PC-9 (cell line): Measurements from ENCODE around the gene RGS13. TPM values are rescaled to one million over a fixed set of nuclear protein-coding genes. Genes with fewer than 3 reads are reported as not detected.
A peak's percentile ranks its signal among the peaks of the same experiment; 100 is the strongest.

Experiments
- BruUV-seq: library from RNA; stranded (reverse); fragments of 400-500 nt; replicated peaks from 2 replicates; lab custom pipeline; 2021; lab: Mats Ljungman, UMichigan
- CTCF ChIA-PET: fragments of 300-600 bp; sonication (Branson Sonifier 250); formaldehyde crosslinking; loops from one replicate; lab custom pipeline; 2022; ENCODE audit warnings: antibody characterized with exemption; lab: Charles Lee
- POLR2A ChIA-PET: fragments of 300-600 bp; sonication (Branson Sonifier 250); formaldehyde crosslinking; loops from one replicate; lab custom pipeline; 2022; ENCODE audit warnings: antibody characterized with exemption; ENCODE audit not compliant: unreplicated experiment; lab: Charles Lee
- DNase-seq, 2 experiments: peaks; one replicate each; pipeline versions ENCODE4 v3.0.0 to v3.0.0-alpha.2; 2015 to 2022; ENCODE audit warnings: mixed read lengths in 1 of 2
- H2AFZ ChIP-seq: fragments of 200-600 bp; sonication (generic); 2 replicates; pipeline ENCODE4 v1.8.1; 2017; ENCODE audit warnings: antibody characterized with exemption
- H3F3A ChIP-seq: fragments of 200-600 bp; sonication (generic); 2 replicates; pipeline ENCODE4 v1.8.1; 2017; ENCODE audit warnings: antibody characterized with exemption, mild to moderate bottlenecking, low read depth; ENCODE audit not compliant: insufficient read depth
- H3K27ac ChIP-seq: fragments of 200-600 bp; sonication (generic); 2 replicates; pipeline ENCODE4 v1.6.1; 2016; ENCODE audit warnings: mixed run types
- H3K27me3 ChIP-seq: fragments of 200-600 bp; sonication (generic); 2 replicates; pipeline ENCODE4 v1.6.1; 2016; ENCODE audit warnings: low read depth, mixed run types; ENCODE audit not compliant: insufficient read depth
- H3K36me3 ChIP-seq: fragments of 200-600 bp; sonication (generic); 2 replicates; pipeline ENCODE4 v1.6.1; 2016; ENCODE audit warnings: low read depth, mixed run types
- H3K4me1 ChIP-seq: fragments of 200-600 bp; sonication (generic); replicated peaks from 2 replicates; pipeline ENCODE4 v1.6.1; 2016; ENCODE audit warnings: mixed run types; ENCODE audit not compliant: insufficient read depth
- H3K4me2 ChIP-seq: fragments of 200-600 bp; sonication (generic); 2 replicates; pipeline ENCODE4 v1.6.1; 2017; ENCODE audit warnings: mixed run types
- H3K4me3 ChIP-seq: fragments of 200-600 bp; sonication (generic); 2 replicates; pipeline ENCODE4 v1.6.1; 2016; ENCODE audit warnings: mixed run types
- H3K79me2 ChIP-seq: fragments of 200-600 bp; sonication (generic); 2 replicates; pipeline ENCODE4 v1.6.1; 2017; ENCODE audit warnings: low read depth, mixed run types
- H3K9me2 ChIP-seq: fragments of 200-600 bp; sonication (generic); 2 replicates; pipeline ENCODE4 v1.8.1; 2017; ENCODE audit warnings: mild to moderate bottlenecking; ENCODE audit not compliant: insufficient read depth
- H3K9me3 ChIP-seq: fragments of 200-600 bp; sonication (generic); 2 replicates; pipeline ENCODE4 v1.8.1; 2016; ENCODE audit warnings: low read depth; ENCODE audit not compliant: insufficient read depth
- H4K20me1 ChIP-seq: fragments of 200-600 bp; sonication (generic); 2 replicates; pipeline ENCODE4 v1.8.1; 2017; ENCODE audit not compliant: insufficient read depth
- EZH2 ChIP-seq: fragments of 200-600 bp; sonication (generic); IDR thresholded peaks from 2 replicates; pipeline ENCODE4 v1.8.0; 2017; ENCODE audit warnings: antibody characterized with exemption, low read depth
- intact Hi-C: fragments of 100-400 bp; cut with micrococcal nuclease; formaldehyde crosslinking; loops from one replicate; pipeline ENCODE4 v1.10.0; 2022; ENCODE audit not compliant: unreplicated experiment
- total RNA-seq: library from RNA; stranded (reverse); gene quantifications from 2 replicates; pipeline ENCODE4 v1.2.3, GENCODE V29; 2021
- TF ChIP-seq, protein P1 (sequence below): fragments of 200-600 bp; sonication (generic); conservative IDR thresholded peaks from 2 replicates; pipeline ENCODE4 v1.6.1; 2017; ENCODE audit warnings: mixed run types, antibody characterized with exemption, mild to moderate bottlenecking, moderate library complexity

RGS13 gene
- total RNA-seq, 1 experiment from 2014 or later = not detected

DNA sequence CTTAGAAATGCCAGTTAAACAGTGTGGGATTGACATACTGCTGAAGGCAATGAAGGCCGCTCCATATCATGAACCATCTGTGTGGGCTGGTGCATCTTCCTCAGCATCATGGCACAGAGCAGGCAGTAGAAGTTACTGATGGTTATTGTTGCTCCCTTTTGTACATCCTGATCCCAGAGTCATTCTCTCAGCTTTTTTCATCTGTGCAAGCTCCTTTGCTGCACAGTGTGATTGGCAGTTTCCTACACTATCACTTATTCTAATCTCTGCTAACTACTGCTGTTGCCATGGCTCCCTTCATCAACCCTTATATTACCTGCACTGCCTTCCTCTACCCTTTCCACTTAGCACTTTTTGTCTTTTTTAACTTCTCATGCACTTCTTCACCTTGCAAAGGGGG is 16.2 kb downstream of the RGS13 start:
- POLR2A ChIA-PET = no interaction called here
- no peak overlapping the region for H2AFZ ChIP-seq
- intact Hi-C loops = no loop called here
- no peak overlapping the region for H3K4me2 ChIP-seq
- H3K4me1 ChIP-seq = no peaks in the 10 kb centered on the region
- no peaks in the 10 kb centered on the region for H3K9me2 ChIP-seq
- DNase-seq = no peak
- no peaks in the 10 kb centered on the region for H3K79me2 ChIP-seq
- H3K9me3 ChIP-seq = no peaks in the 10 kb centered on the region
- TF ChIP-seq EZH2 = no peak
- TF ChIP-seq, protein P1, sequence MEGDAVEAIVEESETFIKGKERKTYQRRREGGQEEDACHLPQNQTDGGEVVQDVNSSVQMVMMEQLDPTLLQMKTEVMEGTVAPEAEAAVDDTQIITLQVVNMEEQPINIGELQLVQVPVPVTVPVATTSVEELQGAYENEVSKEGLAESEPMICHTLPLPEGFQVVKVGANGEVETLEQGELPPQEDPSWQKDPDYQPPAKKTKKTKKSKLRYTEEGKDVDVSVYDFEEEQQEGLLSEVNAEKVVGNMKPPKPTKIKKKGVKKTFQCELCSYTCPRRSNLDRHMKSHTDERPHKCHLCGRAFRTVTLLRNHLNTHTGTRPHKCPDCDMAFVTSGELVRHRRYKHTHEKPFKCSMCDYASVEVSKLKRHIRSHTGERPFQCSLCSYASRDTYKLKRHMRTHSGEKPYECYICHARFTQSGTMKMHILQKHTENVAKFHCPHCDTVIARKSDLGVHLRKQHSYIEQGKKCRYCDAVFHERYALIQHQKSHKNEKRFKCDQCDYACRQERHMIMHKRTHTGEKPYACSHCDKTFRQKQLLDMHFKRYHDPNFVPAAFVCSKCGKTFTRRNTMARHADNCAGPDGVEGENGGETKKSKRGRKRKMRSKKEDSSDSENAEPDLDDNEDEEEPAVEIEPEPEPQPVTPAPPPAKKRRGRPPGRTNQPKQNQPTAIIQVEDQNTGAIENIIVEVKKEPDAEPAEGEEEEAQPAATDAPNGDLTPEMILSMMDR = no peak
- H3K36me3 ChIP-seq = no peaks in the 10 kb centered on the region
- no peaks in the 10 kb centered on the region for H4K20me1 ChIP-seq
- no peaks in the 10 kb centered on the region for H3K27me3 ChIP-seq
- H3K4me3 ChIP-seq = no peak overlapping the region
- no peak overlapping the region for H3K27ac ChIP-seq
- BruUV-seq = no TSS peak
- no peaks in the 10 kb centered on the region for H3F3A ChIP-seq
- CTCF ChIA-PET = no interaction called here

GRCh38 chr1:192654120-192654519 is 18.2 kb downstream of the RGS13 start:
- H3K9me3 ChIP-seq = no peaks in the 10 kb centered on the region

GRCh38 chr1:192654591-192655251 is 18.8 kb downstream of the RGS13 start:
- no peak for TF ChIP-seq EZH2
- TF ChIP-seq, protein P1 = no peak
- no peaks in the 10 kb centered on the region for H3K4me1 ChIP-seq
- BruUV-seq = no TSS peak
- ChIA-PET CTCF (no interaction called here), POLR2A (interaction anchor here (0.7 kb wide), 1 partner anchor 23 kb away, joined by 5 read pairs; no protein-coding TSS in a partner anchor)
- H3K9me3 ChIP-seq = no peaks in the 10 kb centered on the region
- H3K4me2 ChIP-seq = no peak overlapping the region
- DNase-seq = no peak
- no peaks in the 10 kb centered on the region for H3K9me2 ChIP-seq
- H3K36me3 ChIP-seq = no peaks in the 10 kb centered on the region
- intact Hi-C loops = no loop called here
- 0 out of 2 replicates have a peak overlapping the region, but pooled peaks have one; percentile 62 for H2AFZ ChIP-seq
- H3K27ac ChIP-seq = no peak overlapping the region
- no peaks in the 10 kb centered on the region for H3K79me2 ChIP-seq
- no peaks in the 10 kb centered on the region for H4K20me1 ChIP-seq
- H3F3A ChIP-seq = no peaks in the 10 kb centered on the region
- H3K27me3 ChIP-seq = no peaks in the 10 kb centered on the region
- H3K4me3 ChIP-seq = no peak overlapping the region

More at GRCh38 chr1:192654120-192654519, 18.2 kb downstream of the RGS13 start:
- no peaks in the 10 kb centered on the region for H3K36me3 ChIP-seq
- intact Hi-C loops = no loop called here
- no TSS peak for BruUV-seq
- H3K27me3 ChIP-seq = no peaks in the 10 kb centered on the region
- no peak overlapping the region for H2AFZ ChIP-seq
- TF ChIP-seq EZH2 = no peak
- no peak overlapping the region for H3K4me2 ChIP-seq
- CTCF ChIA-PET = no interaction called here
- no peak overlapping the region for H3K27ac ChIP-seq
- no peaks in the 10 kb centered on the region for H3K4me1 ChIP-seq
- POLR2A ChIA-PET = no interaction called here
- H3K79me2 ChIP-seq = no peaks in the 10 kb centered on the region
- H3K4me3 ChIP-seq = no peak overlapping the region
- DNase-seq = no peak
- no peaks in the 10 kb centered on the region for H3F3A ChIP-seq
- no peaks in the 10 kb centered on the region for H4K20me1 ChIP-seq
- no peaks in the 10 kb centered on the region for H3K9me2 ChIP-seq
